GM23248 (cell line): ENCODE data around the gene ALKBH3.

ENCODE experiments used
- EZH2 ChIP-seq: fragments of 200-600 bp; sonication (generic); IDR thresholded peaks from 2 replicates; pipeline ENCODE4 v1.6.1; 2018; ENCODE audit warnings: antibody characterized with exemption, mild to moderate bottlenecking; ENCODE audit not compliant: insufficient read depth, poor library complexity, severe bottlenecking
- EZH2phosphoT487 ChIP-seq: fragments of 200-600 bp; sonication (generic); IDR thresholded peaks from 2 replicates; pipeline ENCODE4 v1.6.1; 2018; ENCODE audit warnings: antibody characterized with exemption, moderate library complexity, mild to moderate bottlenecking, low read depth; ENCODE audit not compliant: insufficient read depth

GRCh38 chr11:43903078-43903477 lies 22.4 kb downstream of the ALKBH3 start:
- TF ChIP-seq EZH2 (no peak), EZH2phosphoT487 (no peak)
